GM04503 (cell line): ENCODE measurements around the gene PBX2.
"Not testable (repeated sequence)": the region's sequence is repeated elsewhere in the genome, so short reads cannot be mapped to it uniquely, and the experiment has no call there.

ENCODE experiments used
- DNase-seq: peaks from one replicate; pipeline ENCODE4 v3.0.0-alpha.2; 2012; ENCODE audit warnings: low read depth

Gene PBX2

DNA sequence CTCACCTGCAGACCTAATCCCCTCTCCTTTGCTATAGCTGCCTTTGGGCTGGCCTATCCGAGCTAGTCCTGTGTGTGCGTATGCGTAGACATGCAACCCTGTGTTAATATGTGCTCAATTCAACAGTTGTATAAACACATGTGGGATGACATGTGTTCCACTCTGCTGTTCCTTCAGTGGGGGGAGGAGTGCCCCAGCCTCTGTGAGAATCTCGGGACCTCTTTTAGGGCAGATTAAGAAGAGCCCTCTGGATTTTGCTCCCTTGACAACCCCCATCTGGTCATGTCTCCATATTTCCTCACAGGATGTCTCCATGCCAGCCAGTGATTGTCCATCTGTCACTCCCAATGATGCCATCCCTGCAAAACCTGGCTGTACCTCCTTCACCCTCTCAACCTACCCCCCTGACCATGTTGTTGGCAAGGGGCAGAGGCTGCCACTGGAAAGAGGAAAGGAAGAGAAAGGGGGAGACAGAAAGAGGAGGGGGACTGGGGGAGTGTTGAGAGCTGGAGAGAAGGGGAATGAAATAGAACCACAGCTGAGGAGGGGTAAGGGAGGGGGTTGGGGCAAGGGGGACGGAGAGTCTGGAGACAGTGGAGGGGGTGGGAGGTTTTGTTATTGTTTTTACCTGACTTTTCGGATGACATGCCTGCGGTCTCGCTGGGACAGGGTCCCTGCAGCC is 38.7 kb downstream of the PBX2 start:
- DNase-seq = no peak

DNA sequence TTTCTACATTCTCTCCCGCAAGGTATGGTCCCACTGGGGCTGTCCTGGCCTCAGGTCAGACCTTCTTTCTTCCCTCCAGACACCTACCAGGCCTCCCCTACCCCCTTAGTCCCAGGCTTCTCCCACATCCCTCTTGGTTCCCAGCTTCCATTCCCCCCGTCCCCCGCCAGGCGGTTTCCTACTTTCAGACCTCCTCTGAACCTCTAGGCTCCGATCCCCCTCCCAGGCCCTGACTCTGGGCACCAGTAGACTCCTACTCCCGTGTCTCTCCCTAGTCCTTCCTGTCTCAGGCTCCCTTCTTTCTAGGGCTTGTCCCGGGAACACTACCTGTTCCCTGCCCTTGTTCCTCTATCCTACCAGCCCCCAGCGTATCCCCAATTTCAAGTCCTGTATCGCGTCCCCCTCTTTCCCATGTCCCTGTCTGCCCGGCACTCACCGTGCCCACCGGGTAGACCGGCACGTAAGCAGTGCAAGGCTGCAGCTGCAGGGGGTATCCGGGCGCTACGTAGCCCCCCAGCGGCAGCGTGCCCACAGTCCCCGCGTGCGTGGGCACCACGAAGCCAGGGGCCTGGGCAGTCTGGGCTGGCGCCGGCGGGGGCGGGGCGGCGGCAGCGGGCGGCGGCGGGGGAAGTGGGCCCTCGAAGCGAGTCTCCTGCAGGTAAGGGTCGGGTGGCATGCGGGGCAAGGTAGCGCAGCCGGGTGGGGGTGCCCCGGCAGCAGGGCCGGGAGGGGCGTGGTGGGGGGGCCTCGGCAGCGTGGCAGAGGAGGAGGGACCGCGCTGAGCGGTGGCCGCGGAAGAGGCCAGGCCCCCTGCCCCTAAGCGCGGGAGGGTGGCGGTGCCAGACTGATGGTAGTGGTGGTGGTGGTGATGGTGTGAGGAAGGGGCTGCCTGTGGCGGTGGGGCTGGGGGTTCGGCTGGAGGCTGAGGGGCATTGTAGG is 39.8 kb downstream of the PBX2 start:
- no peak for DNase-seq

DNA sequence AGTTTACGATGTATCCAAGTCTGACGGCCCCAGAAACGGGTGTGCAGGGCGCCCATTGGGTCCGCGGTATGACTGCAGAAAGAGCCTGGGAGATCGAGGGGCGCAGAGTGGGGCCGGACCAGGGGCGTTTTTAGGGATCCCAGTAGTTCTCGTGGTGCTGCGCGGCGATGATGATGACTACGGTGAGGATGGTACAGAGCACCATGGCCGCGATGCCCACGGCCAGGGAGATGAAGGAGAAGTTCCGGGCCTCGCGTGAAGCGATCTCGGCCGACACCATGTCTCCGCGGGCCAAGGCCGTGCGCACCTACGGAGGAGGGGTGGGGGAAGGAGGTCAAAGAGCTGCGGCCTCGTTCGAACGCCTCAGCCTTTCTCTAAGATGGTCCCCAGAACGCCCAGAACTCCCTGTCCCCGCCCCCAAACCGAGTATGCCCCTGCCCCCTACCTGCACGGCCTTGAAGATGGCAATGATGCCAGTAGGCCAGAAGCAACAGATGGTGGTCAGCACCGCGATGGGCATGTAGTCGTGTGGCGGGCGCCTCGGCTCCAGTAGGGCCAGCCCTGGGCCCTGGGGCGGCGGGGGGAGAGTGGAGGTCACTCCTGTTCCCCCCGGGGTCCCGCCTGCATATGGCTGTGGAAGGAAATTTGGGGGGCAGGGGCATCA is 40.8 kb downstream of the PBX2 start:
- DNase-seq = no peak

DNA sequence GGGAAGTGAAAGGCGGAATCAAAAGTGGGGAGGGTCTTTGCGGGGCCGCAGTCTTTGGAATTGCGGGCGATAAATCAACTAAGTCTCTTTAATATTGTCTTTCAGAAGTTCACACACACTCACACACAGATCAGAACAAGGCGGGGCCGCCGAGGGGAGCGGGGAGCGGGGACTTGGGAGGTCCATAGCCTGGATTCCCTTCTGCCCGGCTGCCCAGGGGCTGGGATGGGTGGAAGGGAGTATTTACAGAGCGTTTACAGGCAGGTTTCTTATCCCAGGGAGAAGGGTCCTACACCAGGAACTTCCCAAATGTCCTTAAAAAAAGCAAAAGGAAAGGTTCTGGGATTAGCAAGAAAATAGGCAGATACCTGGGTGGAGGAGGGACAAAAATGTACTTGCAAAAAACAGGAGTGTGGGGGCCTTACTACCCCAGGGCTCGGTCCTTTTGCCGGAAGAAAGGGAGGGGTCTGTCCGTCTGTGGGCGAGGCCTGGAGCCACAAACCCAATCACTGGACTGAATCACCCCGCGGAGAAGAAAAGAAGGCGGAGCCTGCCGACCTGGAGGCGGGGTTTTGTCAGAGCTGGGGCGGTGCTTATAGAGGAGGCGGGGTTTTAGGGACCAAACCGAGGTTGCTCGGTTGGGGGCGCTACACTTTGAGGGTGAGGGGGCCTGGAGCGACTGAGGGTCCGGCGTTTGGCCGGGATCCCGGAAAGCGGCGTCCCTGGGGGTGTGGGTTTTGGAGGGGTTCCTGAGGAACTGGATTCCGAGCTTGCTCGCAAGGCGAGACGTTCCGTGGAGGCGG is 41.5 kb downstream of the PBX2 start:
- DNase-seq = no peak

DNA sequence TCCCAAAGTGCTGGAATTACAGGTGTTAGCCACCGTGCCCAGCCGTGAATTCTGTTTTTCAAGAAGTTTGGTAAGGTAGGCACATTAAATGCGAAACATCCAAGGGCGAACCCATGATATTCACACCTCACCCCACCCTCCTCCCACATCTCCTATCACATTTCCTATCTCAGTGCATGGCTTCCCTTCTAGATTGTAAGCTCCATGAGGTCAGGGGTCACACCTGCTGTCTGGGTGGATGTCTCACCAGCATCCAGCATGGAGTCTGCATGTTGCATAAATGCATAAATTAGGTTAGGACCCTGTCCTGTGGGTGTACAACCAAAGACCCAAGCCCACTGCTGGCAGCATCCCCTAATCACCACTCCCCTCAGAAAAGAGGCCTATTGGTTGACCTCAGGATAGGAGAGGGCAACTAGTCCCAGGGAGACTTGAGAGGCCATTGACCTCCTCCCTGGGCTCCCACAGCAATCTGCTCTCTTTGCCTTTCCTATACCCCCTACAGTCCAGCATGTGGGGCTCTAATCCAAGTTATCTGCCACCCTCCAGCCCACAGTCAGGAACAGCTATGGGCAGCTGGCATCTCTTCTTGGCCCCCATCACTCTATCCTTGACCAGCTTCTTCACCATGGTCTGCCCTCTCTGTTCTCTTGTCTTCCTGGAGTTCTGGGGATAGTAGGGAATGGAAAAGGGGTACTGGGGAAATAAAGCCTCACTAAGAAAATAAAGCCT is 42.4 kb downstream of the PBX2 start:
- no peak for DNase-seq

DNA sequence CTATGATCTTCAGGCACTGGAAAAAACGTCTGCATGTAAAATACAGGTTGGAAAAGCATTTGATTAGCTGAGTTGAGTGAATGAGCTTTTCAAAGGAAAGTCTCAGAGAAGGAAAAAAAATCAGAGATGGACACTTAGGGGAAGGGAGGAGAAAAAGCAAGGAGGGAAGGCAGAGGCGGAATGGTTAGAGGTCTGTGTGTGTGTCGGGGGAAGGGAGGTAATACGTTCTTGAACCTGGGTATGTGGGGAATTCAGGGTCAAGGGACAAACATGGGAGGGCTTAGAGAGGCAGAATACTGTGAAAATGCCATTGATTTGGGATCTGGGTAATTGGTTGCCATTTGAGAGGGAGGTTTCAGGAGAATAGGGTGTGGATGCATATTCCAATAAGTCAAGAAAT is 43.3 kb downstream of the PBX2 start:
- DNase-seq = no peak

DNA sequence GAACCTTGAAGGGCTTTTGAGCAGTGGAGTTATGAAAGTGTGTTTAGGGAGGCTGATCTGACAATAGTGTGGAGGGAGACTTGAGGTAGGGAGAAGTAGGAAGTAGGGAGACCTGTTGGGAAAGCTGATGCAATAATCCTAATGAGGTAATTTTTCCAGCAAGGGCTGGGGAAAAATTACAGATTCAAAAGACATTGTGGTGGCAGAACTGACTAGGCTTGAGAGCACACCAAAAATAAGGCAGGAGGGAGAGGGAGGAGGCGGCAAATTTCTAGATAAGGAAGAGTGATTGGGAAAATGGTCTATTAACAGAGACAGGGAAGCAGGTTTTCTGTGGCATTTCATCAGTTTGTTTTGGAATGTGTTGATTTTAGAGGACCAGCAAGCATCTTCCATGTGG is 43.7 kb downstream of the PBX2 start:
- no peak for DNase-seq

DNA sequence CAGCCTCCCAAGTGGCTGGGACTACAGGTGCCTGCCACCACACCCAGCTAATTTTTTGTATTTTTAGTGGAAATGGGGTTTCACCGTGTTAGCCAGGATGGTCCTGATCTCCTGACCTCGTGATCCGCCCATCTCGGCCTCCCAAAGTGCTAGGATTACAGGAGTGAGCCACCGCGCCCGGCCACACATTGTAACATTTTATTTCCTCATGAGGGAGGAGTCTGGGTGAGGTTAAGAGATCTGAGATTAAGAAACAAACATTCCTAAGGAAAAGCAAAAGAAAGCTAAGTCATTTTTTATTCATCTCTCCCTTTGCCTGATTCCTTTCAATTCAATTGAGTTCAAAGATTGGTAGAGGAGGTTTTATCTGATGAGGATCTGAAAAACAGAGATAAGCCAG is 45.8 kb downstream of the PBX2 start:
- DNase-seq = not testable (repeated sequence)

DNA sequence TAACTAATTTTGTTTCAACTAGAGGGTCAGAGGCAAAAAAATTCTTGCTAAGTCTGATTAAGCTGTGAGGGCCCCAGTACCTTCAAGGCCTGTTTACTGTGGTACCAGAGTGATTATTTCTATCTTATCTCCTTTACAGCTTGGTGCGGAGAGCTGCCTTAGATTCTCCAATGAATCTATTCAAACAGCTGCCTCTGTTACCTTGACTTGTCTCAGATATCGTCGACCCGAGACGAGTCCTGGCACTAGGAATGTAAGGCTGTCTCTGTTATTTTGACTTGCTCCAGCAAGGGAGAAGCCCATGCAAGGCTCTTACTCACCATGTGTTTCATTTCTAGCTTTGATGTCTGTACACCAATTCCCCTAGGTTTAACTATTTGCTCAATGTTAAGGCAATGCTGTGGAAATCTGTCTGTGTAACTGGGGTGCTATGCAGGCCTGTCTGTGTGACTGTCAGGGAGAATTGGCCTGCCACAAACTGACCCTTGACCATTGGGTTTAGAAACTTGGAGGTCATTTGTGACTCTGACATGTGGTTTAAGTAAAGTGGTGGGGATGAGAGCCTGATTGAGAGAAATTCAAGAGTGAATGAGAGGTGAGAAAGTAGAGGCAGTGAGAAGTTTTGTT is 49.5 kb downstream of the PBX2 start:
- no peak for DNase-seq

DNA sequence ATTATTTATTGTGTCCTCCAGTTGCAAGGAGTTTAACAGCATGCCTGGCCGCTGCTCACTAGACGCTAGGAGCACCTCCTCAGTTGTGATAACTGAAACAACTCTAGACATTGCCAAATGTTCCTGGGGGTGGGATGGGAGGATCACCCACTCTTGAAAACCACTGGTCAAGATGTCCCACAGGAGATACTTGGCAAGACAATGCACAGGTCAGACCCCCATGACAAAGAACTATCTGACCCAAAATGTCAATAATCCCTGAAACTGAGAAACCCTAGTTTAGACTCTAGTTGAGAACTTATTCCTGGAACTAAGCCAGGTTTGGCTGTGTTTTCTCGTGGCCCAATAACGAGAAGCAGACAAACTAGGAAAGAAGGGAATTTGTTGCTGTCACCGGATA is 50.4 kb downstream of the PBX2 start:
- no peak for DNase-seq

DNA sequence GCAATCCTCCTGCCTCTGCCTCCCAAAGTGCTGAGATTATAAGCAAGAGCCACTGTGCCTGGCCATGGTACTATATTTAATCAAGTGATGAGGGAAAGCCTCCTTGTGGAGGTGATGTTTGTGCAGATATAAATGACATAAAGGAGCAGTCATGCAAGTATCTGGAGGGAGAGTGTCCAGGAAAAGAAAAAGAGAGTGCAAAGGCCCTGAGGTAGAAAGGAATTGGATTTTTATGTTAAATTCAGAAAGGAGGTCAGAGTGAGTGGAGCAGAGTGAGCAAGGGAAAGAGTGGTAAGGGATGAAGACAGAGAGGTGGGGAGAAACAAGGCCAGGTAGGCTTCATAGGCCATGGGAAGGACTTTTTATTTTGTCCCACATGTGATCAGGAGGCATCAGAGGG is 52.5 kb downstream of the PBX2 start:
- DNase-seq = no peak
